ENCODE data around the gene DFFA. TPM values are rescaled to one million over a fixed set of nuclear protein-coding genes. Genes with fewer than 3 reads are reported as not detected.

DFFA gene
- total and polyA plus RNA-seq, 9 of the 15 experiments (the other 6 are each of a cell fraction or from before 2014, with no cell fraction given) = 39.6 to 74.8 (median 59.2) TPM

DNA sequence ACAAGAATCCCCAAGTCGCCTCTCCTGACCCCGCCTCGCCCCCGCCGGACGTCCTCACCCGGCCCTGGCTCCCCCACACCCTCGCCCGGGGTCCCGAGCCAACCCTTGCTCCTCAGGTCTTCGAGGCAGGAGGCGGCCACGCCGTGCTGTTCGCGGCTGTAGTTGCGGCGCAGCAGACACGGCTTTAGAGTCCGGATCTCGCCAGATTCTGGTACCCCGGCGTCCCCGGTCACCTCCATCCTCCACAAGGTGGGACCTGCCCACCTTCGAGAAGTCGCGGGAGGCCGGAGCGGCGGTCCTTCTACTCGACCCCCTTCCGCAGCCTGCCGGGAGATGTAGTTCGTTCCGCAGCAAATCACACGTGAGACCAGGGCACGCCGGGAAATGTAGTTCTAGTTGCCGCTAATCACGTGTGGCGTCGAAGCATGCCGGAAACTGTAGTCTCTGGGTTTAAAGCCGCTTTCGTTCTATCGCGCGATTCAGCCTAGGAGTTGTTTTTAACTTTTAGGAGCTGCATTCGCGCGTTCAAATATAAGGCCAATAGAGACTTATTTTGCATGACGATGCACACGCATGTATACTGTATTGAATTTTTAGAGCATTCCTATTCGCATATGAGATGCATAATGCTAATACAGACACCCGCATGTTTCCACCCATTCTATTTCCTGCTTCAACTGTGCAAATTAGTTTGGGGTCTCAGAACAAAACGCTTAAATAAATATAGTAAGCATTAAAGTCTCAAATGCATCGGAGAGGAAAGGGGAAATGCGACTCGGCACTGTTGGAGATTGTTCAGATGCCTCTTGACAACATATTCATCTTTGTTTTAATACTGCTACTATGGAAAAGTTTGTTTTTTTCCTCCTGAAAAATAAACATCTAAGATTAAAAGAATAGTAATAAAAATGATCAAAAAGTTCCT is at the start of gene DFFA (continued):
- TF ChIP-seq ZBTB40 (IDR thresholded peaks at IDR 0.05) (peak; percentile 81), ZBTB40 (CRISPR knock-in tag; IDR thresholded peaks at IDR 0.05) (no peak), TBL1XR1 (IDR thresholded peaks at IDR 0.05; ENCODE audit: low read length in 2 of 2) (peak; percentile 75 to 92), GTF2E2 (tag; IDR thresholded peaks at IDR 0.05) (peak; percentile 67; the same call in 1 of the 2 replicates), NCOA6 (IDR thresholded peaks at IDR 0.05) (0 out of 2 replicates have a peak, but pooled peaks have one; percentile 35), SNRNP70 (optimal IDR thresholded peaks at IDR 0.05; ENCODE audit: low read depth, low read length) (no peak), EWSR1 (IDR thresholded peaks at IDR 0.05; ENCODE audit: borderline replicate concordance, low read depth, partially characterized antibody) (no peak), CREB3 (tag; conservative IDR thresholded peaks at IDR 0.05; ENCODE audit: low read depth) (peak; percentile 79; the same call in 1 of the 2 replicates), NR0B1 (IDR thresholded peaks at IDR 0.05; ENCODE audit: partially characterized antibody) (no peak), PHF8 (IDR thresholded peaks at IDR 0.05; ENCODE audit: borderline replicate concordance, low read length) (peak; percentile 86; the same call in 1 of the 2 replicates)
- TF ChIP-seq, protein P1, sequence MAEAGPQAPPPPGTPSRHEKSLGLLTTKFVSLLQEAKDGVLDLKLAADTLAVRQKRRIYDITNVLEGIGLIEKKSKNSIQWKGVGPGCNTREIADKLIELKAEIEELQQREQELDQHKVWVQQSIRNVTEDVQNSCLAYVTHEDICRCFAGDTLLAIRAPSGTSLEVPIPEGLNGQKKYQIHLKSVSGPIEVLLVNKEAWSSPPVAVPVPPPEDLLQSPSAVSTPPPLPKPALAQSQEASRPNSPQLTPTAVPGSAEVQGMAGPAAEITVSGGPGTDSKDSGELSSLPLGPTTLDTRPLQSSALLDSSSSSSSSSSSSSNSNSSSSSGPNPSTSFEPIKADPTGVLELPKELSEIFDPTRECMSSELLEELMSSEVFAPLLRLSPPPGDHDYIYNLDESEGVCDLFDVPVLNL (CRISPR knock-in tag; IDR thresholded peaks at IDR 0.05; ENCODE audit: low read depth) = 0 out of 2 replicates have a peak, but pooled peaks have one; percentile 25
- TF ChIP-seq, protein P2, sequence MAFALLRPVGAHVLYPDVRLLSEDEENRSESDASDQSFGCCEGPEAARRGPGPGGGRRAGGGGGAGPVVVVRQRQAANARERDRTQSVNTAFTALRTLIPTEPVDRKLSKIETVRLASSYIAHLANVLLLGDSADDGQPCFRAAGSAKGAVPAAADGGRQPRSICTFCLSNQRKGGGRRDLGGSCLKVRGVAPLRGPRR (CRISPR knock-in tag; IDR thresholded peaks at IDR 0.05) = 0 out of 2 replicates have a peak, but pooled peaks have one; percentile 72

Measured in K562 (cell line).